GM12864 (cell line): ENCODE data around the gene DLGAP1.

ENCODE experiments used
- DNase-seq: peaks from one replicate; pipeline ENCODE4 v3.0.0-alpha.2; 2011; ENCODE audit warnings: low read depth
- H3K4me3 ChIP-seq: 2 replicates; pipeline ENCODE4 v1.5.1; 2011; ENCODE audit warnings: mild to moderate bottlenecking, low read depth, low read length, control low read depth
- CTCF ChIP-seq: IDR thresholded peaks from 2 replicates; pipeline ENCODE4 v1.5.1; 2011; ENCODE audit warnings: low read depth, mild to moderate bottlenecking, moderate library complexity, low read length, control low read depth, inconsistent platforms; ENCODE audit errors: missing control alignments

Gene DLGAP1

GRCh38 chr18:3852321-3852720 lies 602.8 kb downstream of the DLGAP1 start:
- TF ChIP-seq CTCF, result no peak
- H3K4me3 ChIP-seq, result no peak overlapping the region
- no peak for DNase-seq

GRCh38 chr18:3851159-3851558 lies 603.9 kb downstream of the DLGAP1 start:
- no peak overlapping the region for H3K4me3 ChIP-seq
- DNase-seq, result no peak
- TF ChIP-seq CTCF, result no peak

GRCh38 chr18:3848316-3848715 lies 606.8 kb downstream of the DLGAP1 start:
- no peak for TF ChIP-seq CTCF
- no peak for DNase-seq
- no peak overlapping the region for H3K4me3 ChIP-seq

GRCh38 chr18:3845161-3845560 lies 609.9 kb downstream of the DLGAP1 start:
- no peak overlapping the region for H3K4me3 ChIP-seq
- DNase-seq, result no peak
- TF ChIP-seq CTCF, result no peak

- TF ChIP-seq CTCF, result no peak
- H3K4me3 ChIP-seq, result no peak overlapping the region
- no peak for DNase-seq
Observed at GRCh38 chr18:3842844-3843243, 612.3 kb downstream of the DLGAP1 start.

- DNase-seq, result no peak
- TF ChIP-seq CTCF, result no peak
- H3K4me3 ChIP-seq, result no peak overlapping the region
Observed at GRCh38 chr18:3840766-3841165, 614.3 kb downstream of the DLGAP1 start.

- TF ChIP-seq CTCF, result no peak
- DNase-seq, result no peak
Observed at GRCh38 chr18:3839581-3839981, 615.5 kb downstream of the DLGAP1 start.

More at GRCh38 chr18:3839581-3839981, 615.5 kb downstream of the DLGAP1 start:
- H3K4me3 ChIP-seq, result no peak overlapping the region
